ENCODE data around the gene NTSR1. TPM values are rescaled to one million over a fixed set of nuclear protein-coding genes. Genes with fewer than 3 reads are reported as not detected.

NTSR1 gene
- total RNA-seq, 1 donor from 2014 or later = 4.9 TPM

- DNase-seq (ENCODE audit: low spot score in 2 of 2) (no peak), FAIRE-seq (no peak)
Measured at GRCh38 chr20:62778601-62779416, 70.2 kb downstream of the NTSR1 start.

GRCh38 chr20:62779417-62779685, 70.7 kb downstream of the NTSR1 start:
- DNase-seq (ENCODE audit: low spot score in 2 of 2) = no peak
- no peak for FAIRE-seq

GRCh38 chr20:62780204-62780603, 71.6 kb downstream of the NTSR1 start:
- DNase-seq (ENCODE audit: low spot score in 2 of 2) = no peak
- no peak for FAIRE-seq

- DNase-seq (ENCODE audit: low spot score in 2 of 2) = no peak
- no peak for FAIRE-seq
Measured at GRCh38 chr20:62780696-62781095, 72.1 kb downstream of the NTSR1 start.

GRCh38 chr20:62782149-62782892, 73.7 kb downstream of the NTSR1 start:
- FAIRE-seq = no peak
- DNase-seq (ENCODE audit: low spot score in 2 of 2) = no peak

GRCh38 chr20:62782893-62783278, 74.2 kb downstream of the NTSR1 start:
- FAIRE-seq = no peak

GRCh38 chr20:62784497-62784896, 75.9 kb downstream of the NTSR1 start:
- DNase-seq (ENCODE audit: low spot score in 2 of 2) (no peak), FAIRE-seq (no peak)

More at GRCh38 chr20:62782893-62783278, 74.2 kb downstream of the NTSR1 start:
- no peak for DNase-seq (ENCODE audit: low spot score in 2 of 2)

- DNase-seq (ENCODE audit: low spot score in 2 of 2) = no peak
- FAIRE-seq = no peak
Measured at GRCh38 chr20:62785393-62785792, 76.8 kb downstream of the NTSR1 start.

- DNase-seq (ENCODE audit: low spot score in 2 of 2) (no peak), FAIRE-seq (no peak)
Measured at GRCh38 chr20:62786157-62786556, 77.5 kb downstream of the NTSR1 start.

- FAIRE-seq = no peak
- no peak for DNase-seq (ENCODE audit: low spot score in 2 of 2)
Measured at GRCh38 chr20:62787321-62787720, 78.7 kb downstream of the NTSR1 start.

- no peak for FAIRE-seq
- DNase-seq (ENCODE audit: low spot score in 2 of 2) = no peak
Measured at GRCh38 chr20:62787866-62788265, 79.2 kb downstream of the NTSR1 start.

- DNase-seq (ENCODE audit: low spot score in 2 of 2) (no peak), FAIRE-seq (no peak)
Measured at GRCh38 chr20:62788607-62789006, 80.0 kb downstream of the NTSR1 start.

GRCh38 chr20:62790075-62790474, 81.4 kb downstream of the NTSR1 start:
- DNase-seq (ENCODE audit: low spot score in 2 of 2) = no peak
- no peak for FAIRE-seq

- DNase-seq (ENCODE audit: low spot score in 2 of 2) (peak; percentile 79 to 80), FAIRE-seq (peak; percentile 13)
Measured at GRCh38 chr20:62791301-62792181, 82.9 kb downstream of the NTSR1 start.

GRCh38 chr20:62792182-62792939, 83.7 kb downstream of the NTSR1 start:
- DNase-seq (ENCODE audit: low spot score in 2 of 2) (no peak), FAIRE-seq (no peak)

GRCh38 chr20:62792940-62793756, 84.5 kb downstream of the NTSR1 start:
- no peak for FAIRE-seq

GRCh38 chr20:62793757-62794006, 85.0 kb downstream of the NTSR1 start:
- FAIRE-seq (no peak), DNase-seq (ENCODE audit: low spot score in 2 of 2) (no peak)

More at GRCh38 chr20:62792940-62793756, 84.5 kb downstream of the NTSR1 start:
- DNase-seq (ENCODE audit: low spot score in 2 of 2) = no peak

GRCh38 chr20:62794007-62794724, 85.5 kb downstream of the NTSR1 start:
- FAIRE-seq (no peak), DNase-seq (ENCODE audit: low spot score in 2 of 2) (peak; percentile 96 to 98)
